Amygdala (tissue), 56 donors: ENCODE measurements around the gene ARF1.

Source experiments
- DNase-seq, 56 donors: peaks; one replicate each; lab custom pipeline; 2025; lab: John Stamatoyannopoulos, UW

ARF1 gene

DNA sequence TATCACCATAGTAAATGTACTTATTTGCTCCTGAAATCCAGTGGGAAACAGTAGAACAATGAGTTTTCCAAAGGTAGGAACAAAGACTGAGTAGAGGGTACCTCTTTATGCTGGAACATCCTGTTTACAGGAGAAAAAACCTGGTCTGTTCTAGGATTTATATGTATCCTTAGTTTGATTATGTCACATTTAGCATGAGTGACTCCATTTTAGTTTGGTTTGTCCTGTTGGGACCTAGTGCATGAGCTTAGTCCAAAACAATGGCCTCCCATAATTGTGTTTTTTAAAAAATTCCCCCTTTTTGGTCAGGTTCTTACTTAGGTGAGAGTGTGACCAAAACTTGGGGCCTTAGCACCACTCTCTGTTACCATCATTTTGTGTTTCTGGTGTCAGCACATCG lies 30.1 kb downstream of the ARF1 start:
- DNase-seq, result no peak

- DNase-seq, result no peak
Observed at GRCh38 chr1:228114827-228115226, 32.3 kb downstream of the ARF1 start.

GRCh38 chr1:228117335-228117734 lies 34.8 kb downstream of the ARF1 start:
- no peak for DNase-seq

DNA sequence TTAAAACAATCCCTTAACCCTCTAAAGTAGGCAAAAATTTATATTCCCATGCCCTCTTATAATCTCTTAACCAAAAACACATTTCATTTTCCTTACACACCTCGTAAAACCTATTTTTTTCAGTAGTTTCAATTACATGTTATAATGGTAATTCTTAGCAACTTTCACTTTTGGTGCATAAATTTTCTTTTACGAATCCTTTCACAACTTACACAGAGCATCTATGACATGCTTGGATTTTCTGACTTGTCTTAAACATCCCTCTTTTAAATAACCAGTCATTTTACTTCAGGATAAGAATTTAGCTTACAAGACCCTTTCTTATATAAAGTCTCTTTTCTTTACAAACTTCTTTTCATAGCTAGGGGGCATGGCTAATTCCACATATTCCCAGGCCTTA lies 35.5 kb downstream of the ARF1 start:
- no peak for DNase-seq

DNA sequence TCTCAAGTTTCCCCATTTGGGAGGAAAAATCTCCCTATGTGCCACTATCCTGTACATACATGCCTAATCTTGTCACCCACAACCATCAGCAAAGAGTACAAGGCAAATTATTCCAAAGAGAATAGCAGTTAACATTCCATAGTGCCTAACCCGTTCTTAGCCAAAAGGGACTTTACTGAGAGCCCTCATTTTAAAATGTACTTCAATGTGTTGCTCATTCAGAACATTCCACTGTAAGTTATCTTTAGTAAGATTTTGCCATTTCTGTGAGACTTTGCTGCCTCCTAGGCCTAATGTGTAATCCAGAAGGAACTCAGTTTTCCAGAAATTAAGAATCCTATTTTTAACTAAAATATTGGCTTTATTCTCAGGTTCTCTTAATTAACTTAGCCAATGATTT lies 37.8 kb downstream of the ARF1 start:
- DNase-seq, result no peak

- no peak for DNase-seq
Observed at GRCh38 chr1:228120857-228121489, 38.5 kb downstream of the ARF1 start.

DNA sequence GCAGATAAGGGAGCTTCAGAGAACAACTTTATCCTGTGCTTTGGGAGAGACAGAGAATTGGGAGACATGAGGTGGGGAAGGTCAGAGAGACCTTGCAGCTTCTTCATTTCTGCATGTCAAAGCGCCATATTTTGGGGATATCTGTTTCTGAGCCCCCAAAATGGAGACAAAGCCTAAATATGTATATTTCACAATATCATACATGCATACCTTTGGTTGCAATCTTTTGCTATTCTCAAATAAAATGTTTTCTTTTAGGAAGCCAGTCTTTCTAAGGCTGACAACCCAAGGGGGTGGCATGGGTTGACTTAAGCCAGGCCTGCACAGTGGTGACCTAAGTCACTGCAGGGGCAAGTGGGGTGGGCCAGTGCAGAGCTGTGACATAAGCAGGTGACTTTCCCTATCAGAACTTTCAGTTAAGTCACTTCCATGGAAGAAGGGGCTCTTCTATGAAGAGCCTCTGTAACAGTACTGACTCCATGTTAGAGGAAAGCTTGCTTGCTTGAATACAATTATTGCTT lies 40.5 kb downstream of the ARF1 start:
- DNase-seq, result no peak

GRCh38 chr1:228123505-228123904 lies 41.0 kb downstream of the ARF1 start:
- no peak for DNase-seq

- no peak for DNase-seq
Observed at GRCh38 chr1:228125185-228125584, 42.7 kb downstream of the ARF1 start.

DNA sequence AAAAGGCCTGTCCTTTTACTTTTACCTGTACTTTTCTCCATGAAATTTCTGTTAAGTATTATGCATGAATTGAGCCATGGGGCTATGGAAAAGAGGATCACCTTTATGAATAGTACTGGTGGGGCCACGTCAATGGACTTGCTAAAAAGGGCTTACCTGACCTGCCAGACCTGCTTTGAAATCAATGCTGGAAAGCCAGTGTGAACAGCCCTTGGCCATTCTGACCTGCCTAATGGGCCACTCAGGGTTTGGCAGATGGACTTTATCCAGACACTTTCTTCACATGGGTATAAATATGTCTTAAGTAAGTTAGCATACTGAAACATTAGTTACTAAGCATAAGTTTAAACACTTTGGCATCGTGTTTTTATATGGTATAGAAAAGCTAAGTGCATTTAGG lies 49.3 kb downstream of the ARF1 start:
- DNase-seq, result no peak

GRCh38 chr1:228134591-228134990 lies 52.1 kb downstream of the ARF1 start:
- no peak for DNase-seq

GRCh38 chr1:228136901-228137300 lies 54.4 kb downstream of the ARF1 start:
- DNase-seq, result no peak

GRCh38 chr1:228139406-228139930 lies 57.0 kb downstream of the ARF1 start:
- DNase-seq, result no peak

DNA sequence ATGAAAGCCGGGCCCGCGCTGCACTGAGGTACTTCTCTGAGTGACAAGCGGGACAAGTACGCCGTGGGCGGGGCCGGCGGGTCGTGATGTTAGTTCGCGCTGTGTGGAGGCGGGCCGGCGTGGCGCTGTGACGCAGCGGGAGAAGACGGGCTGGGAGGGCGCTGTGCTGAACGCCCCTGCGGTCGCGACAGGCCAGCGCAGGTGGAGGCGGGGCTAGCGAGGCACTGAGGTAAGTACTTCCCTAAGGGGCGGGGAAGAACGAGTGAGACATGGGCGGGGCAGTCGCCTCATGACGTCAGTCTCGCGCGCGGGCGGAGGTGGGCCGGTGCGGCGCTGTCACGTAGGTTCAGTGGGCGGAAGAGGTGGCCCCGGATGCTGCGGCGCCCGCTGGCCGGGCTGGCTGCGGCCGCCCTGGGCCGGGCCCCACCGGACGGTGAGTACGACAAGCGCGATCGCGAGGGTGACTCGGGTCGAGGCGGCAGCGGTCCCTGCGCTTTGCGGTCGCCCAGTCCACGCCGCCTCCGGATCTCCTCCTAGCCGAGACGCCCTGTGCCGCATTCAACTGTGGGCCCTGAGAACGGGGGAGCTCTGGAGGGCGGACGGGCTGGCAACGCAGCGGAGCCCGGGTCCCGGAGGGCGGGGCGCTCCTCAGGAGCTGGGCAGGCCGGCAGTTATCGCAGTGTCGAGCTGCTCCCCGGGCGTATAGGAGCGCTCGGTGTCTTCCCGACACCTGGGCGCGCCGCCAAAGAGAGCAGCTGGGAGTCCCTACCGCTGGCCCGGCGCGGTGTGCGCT lies 57.6 kb downstream of the ARF1 start, which contains the start of gene GUK1:
Gene GUK1, plus strand, starts transcription at position 349 of the 793 bp plus-strand sequence. Its CDS starts 24 bp downstream, at position 373.
- DNase-seq, result peak; percentile 59 to 100 (median 97)

GRCh38 chr1:228140724-228141225 lies 58.3 kb downstream of the ARF1 start:
- no peak for DNase-seq

GRCh38 chr1:228141226-228142044 lies 58.9 kb downstream of the ARF1 start:
- DNase-seq, result peak in 13 of 56 donors; percentile 12 to 46 (median 35)

DNA sequence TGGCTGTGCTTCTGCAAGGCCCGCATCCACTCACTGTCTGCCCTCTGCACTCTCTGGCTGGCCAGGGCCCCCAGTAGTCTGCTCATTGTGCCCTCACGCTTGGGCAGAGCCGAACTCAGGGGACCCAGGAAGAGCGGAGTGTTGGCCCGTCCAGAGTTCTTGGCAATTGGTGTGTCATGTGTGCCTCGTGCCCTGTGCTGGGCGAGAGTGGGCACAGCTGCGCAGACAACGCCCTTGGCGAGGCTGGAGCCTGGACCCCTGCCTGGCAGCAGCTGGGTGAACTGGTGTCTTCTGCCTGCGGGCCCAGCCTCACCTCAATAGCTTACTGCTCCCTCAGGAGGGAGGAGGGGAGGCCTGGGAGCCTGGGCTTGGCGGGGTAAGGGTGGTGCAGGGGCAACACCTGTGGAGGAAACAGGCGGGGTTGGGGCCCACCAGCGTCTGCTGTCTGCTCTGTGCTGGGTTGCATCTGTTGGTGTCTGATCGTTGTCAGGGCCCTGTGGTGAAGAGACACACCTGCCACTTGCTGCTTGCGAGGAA lies 59.7 kb downstream of the ARF1 start:
- no peak for DNase-seq

GRCh38 chr1:228142701-228143136 lies 60.2 kb downstream of the ARF1 start:
- DNase-seq, result peak in 6 of 56 donors; percentile 14 to 46 (median 37)

DNA sequence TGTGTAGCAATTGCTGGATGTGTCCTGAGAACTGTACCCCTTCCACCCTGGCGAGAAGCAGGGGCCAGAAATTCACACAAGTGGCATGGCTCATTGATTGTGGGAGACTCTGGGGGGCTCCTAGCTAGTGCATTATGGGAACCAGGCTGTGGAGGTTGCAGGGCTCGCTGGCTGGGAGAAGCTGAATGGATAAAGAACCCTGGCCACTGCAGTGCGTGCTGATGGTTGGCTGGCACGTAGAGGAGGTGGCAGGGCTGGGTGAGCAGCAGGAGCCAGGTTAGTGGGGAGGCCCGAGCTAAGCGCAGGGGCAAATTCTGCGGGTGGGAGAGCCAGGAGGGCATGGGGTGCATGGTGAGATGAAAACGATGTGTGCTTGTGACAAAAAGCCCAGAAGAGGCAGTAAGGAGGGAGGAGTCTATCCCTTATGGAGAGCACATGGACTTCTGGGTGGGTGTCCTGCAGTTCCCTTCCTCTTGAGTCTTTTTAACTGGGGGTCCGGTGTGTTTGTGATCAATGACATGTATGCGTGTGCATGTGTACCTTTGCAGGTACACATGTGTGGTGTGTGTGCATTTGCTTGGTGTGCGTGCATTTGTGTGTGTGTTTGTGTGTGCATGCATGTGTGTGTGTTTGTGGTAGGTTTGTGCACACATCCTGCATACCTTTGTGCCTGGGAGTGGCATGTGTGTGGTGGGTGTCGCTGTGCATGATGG lies 61.1 kb downstream of the ARF1 start:
- no peak for DNase-seq
